Fibroblast of mammary gland (primary cell): ENCODE data around the gene CEP112.

Experiments used
- DNase-seq: peaks from one replicate; pipeline ENCODE4 v3.0.0-alpha.2; 2010; ENCODE audit warnings: low read depth
- H3K4me3 ChIP-seq: 2 replicates; pipeline ENCODE4 v1.5.1; 2011; ENCODE audit warnings: low read depth, mild to moderate bottlenecking, low read length, moderate library complexity; ENCODE audit not compliant: control insufficient read depth
- TF ChIP-seq, protein P1 (sequence below): conservative IDR thresholded peaks from 2 replicates; pipeline ENCODE4 v1.5.1; 2011; ENCODE audit warnings: low read depth, low read length, inconsistent platforms; ENCODE audit not compliant: control insufficient read depth, insufficient read depth

The CEP112 gene

GRCh38 chr17:66006654-66007053, 185.3 kb downstream of the CEP112 start:
- no peak for DNase-seq
- H3K4me3 ChIP-seq, result no peak overlapping the region
- TF ChIP-seq, protein P1, sequence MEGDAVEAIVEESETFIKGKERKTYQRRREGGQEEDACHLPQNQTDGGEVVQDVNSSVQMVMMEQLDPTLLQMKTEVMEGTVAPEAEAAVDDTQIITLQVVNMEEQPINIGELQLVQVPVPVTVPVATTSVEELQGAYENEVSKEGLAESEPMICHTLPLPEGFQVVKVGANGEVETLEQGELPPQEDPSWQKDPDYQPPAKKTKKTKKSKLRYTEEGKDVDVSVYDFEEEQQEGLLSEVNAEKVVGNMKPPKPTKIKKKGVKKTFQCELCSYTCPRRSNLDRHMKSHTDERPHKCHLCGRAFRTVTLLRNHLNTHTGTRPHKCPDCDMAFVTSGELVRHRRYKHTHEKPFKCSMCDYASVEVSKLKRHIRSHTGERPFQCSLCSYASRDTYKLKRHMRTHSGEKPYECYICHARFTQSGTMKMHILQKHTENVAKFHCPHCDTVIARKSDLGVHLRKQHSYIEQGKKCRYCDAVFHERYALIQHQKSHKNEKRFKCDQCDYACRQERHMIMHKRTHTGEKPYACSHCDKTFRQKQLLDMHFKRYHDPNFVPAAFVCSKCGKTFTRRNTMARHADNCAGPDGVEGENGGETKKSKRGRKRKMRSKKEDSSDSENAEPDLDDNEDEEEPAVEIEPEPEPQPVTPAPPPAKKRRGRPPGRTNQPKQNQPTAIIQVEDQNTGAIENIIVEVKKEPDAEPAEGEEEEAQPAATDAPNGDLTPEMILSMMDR, result no peak

- TF ChIP-seq, protein P1, result no peak
- no peak for DNase-seq
- H3K4me3 ChIP-seq, result no peak overlapping the region
These were observed 189.1 kb downstream of the CEP112 start for GRCh38 chr17:66002812-66003211.

DNA sequence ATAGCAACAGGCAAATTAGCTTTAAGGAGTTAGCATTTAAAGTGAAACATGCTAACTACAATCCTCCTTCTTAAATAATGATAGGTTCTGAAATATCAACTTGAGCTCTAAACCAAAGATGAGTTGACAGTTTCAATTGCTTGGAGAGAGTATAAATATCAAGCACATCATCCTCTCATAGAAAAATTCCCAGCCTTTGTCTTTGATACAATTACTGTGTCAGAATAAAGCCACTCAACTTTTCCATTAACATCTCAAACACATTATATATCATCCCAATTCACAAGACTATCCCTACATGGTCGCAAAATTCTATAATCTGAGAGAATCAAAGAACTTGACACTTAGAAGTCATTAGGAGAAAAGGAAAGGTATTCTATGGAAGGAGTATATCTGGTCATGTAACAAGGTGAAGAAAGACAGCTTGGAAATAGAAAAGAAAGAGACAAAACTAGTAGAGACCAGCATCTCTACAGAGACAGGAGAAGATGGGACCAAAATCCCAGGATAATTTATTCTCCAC, 189.8 kb downstream of the CEP112 start:
- H3K4me3 ChIP-seq, result no peak overlapping the region
- TF ChIP-seq, protein P1, result no peak
- DNase-seq, result no peak

DNA sequence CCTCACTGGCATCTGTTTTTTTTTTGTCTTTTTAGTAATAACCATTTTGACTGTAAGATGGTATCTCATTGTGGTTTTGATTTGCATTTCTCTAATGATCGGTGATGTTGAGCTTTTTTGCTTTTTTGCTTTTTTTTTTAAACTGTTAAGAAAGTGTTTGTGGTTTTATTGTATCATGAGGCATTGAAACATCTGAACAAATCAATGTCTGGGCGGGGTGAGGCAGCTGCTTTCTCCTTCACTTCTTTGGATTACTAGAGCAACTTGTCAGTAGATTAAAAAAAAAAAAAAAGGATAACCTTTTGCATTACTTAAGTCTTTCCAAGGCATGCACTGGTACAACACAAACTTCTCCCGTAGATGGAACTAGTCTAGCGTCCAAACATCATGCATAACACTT, 191.7 kb downstream of the CEP112 start:
- no peak for DNase-seq
- TF ChIP-seq, protein P1, result no peak
- no peak overlapping the region for H3K4me3 ChIP-seq

GRCh38 chr17:65998675-65999074, 193.3 kb downstream of the CEP112 start:
- TF ChIP-seq, protein P1, result no peak
- H3K4me3 ChIP-seq, result no peak overlapping the region
- DNase-seq, result no peak

- no peak overlapping the region for H3K4me3 ChIP-seq
- no peak for DNase-seq
- TF ChIP-seq, protein P1, result no peak
These were observed 197.3 kb downstream of the CEP112 start for GRCh38 chr17:65994679-65995078.

DNA sequence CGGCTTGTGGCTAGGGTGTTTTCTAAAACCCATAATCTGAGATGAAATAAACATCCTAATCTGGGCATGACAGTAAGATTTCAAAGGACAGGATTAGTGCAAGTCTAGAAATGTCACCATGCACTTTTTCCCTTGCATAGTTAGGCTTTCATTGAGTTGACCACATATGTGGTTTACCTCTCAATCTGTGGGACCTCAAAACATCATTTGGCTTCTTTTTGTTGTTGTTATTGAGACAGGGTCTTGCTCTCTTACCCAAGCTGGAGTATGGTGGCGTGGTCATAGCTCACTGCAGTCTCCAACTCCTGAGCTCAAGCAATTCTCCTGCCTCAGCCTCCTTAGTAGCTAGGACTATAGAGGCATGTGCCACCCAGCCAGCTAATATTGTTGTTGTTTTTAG, 197.8 kb downstream of the CEP112 start:
- H3K4me3 ChIP-seq, result no peak overlapping the region
- no peak for DNase-seq
- TF ChIP-seq, protein P1, result no peak
